HG03457 (cell line): ENCODE data around the gene LYL1.
A peak's percentile ranks its signal among the peaks of the same experiment; 100 is the strongest.

Experiments
- ATAC-seq: cut with Tn5 transposase; IDR thresholded peaks from one replicate; pipeline ENCODE4 v1.9.1; 2021; ENCODE audit warnings: moderate number of reproducible peaks; ENCODE audit not compliant: unreplicated experiment

Gene LYL1

GRCh38 chr19:13130886-13131490, 28.3 kb upstream of the LYL1 start:
- no peak for ATAC-seq

DNA sequence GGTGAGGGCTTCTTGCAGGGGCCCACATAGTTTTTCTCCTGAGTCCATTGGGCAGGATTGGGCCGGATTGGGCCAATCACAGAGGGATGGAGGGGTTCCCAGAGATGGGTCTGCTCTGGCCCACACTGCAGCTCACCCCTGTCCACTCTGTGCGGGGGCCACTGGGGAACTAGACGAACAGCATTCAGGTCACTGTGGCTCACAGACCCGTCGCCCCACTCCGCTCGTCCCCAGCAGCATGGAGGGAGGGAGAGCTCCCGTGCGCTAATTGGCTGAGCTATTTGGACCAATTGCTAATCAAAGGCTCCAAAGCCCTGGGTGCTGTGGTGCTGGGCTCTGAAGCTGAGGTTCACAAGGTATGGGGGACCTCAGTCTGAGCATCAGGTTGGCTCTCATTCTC, 26.7 kb upstream of the LYL1 start:
- ATAC-seq: no peak

- no peak for ATAC-seq
Observed at GRCh38 chr19:13128583-13128982, 25.9 kb upstream of the LYL1 start.

DNA sequence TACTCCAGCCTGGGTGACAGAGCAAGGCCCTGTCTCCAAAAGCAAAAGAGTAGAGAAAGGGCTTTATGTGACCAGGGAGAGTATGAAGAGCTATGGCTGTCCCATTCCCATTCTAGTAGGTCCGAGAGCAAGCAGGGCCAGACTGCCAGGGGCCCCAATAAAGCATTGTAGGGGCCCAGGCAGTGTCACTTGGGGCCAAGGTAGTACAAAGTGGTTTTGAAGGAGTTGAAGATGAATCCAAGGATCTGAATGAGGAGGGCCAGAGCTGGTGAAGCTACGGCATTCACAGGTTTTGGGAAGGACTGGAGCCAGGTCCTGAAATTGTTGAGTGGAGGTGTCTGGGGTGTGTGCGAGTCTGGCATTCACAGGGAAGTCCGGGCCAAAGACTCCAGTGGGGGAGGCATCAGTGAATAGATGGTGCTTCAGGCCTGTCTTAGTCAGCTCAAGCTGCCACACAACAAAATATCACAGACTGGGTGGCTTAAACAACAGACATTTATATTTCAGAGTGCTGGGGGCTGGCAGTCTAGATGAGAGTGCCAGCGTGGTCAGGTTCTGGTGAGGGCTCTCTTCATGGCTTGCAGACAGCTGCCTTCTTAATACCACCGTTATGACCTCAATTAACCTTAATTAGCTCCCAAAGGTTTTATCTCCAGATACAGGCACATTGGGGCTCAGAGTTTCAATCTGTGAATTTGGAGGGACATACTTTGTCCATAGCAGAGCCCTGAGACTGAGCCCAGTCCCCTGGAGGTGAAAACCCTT, 25.3 kb upstream of the LYL1 start:
- ATAC-seq: no peak

- ATAC-seq: no peak
Observed at GRCh38 chr19:13127051-13127450, 24.4 kb upstream of the LYL1 start.

- no peak for ATAC-seq
Observed at GRCh38 chr19:13122980-13123957, 20.6 kb upstream of the LYL1 start.

- ATAC-seq: no peak
Observed at GRCh38 chr19:13122275-13122878, 19.7 kb upstream of the LYL1 start.

DNA sequence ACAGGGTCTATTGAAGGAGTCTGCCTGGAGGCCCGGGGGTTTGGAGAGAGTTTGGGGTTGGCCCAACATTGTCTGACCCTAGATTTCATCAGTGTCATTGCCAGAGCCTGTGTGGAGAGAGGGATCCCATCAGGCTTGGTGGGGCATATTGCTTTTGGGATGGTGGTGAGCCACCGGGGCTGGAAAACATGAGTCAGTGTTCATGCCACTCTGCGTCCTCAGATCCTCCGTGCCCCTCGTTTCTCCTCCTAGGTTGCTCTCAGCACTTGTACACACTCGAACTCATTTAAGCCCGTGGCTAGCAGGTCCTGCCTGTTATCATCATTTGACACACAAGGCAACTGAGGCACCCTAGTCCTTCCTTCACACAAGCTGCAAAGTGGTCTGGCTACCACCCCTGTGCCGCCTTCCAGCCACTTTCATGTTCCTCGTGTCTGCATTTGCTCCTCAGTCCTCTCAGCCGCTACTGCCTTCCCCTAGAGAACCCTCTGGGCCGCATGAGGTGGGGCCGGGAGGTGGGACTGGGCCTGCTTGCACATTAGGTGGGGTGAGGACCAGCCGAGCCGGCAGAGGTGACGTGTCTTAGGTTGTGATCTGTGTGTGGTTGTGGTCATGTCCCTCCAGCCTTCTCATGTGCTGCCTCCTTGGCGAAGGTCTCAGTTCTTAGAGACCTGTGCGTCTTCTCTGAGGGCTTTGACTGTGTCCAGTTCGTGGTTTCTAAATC, 19.1 kb upstream of the LYL1 start:
- no peak for ATAC-seq

DNA sequence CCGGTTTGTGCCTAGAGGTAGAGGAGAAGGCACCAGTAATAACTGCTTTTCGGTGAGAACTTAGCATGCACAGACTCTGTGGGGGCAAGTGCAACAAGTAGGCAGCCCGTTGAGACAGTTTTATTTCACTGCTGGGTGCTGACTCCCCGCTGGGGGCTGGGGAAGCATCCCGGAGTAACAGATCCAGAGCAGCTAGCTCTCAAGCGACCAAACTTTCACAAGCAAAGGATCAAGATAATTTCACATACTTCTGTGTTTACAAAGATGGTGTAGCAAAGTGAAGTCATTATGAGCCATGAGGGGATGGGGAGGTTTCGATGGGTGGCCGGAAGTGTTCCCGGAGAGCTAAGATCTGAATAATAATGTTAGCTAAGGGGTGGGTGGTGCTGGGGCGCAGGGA, 18.2 kb upstream of the LYL1 start:
- ATAC-seq: no peak

- ATAC-seq: no peak
Observed at GRCh38 chr19:13120031-13120430, 17.4 kb upstream of the LYL1 start.

DNA sequence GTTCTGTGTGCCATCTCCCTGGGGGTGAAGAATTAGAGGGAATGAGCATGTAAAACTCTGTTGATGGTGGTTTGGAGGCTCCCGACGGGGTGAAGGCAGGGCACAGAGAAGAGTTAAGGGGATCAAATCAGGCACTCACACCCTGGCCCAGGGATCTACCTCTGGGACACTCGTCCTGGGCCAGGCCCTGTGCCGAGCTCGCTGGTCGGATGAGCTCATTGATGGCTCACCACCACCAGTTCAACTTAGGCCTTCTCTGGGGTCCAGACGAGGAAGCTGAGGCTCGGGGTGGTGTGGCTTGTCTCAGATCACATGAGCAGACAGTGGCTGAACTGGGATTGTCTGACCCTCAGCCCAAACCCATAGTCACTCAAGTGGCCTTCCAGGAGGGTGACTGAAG, 17.0 kb upstream of the LYL1 start:
- no peak for ATAC-seq

- peak; percentile 2 for ATAC-seq
Observed at GRCh38 chr19:13118424-13119193, 16.0 kb upstream of the LYL1 start.

DNA sequence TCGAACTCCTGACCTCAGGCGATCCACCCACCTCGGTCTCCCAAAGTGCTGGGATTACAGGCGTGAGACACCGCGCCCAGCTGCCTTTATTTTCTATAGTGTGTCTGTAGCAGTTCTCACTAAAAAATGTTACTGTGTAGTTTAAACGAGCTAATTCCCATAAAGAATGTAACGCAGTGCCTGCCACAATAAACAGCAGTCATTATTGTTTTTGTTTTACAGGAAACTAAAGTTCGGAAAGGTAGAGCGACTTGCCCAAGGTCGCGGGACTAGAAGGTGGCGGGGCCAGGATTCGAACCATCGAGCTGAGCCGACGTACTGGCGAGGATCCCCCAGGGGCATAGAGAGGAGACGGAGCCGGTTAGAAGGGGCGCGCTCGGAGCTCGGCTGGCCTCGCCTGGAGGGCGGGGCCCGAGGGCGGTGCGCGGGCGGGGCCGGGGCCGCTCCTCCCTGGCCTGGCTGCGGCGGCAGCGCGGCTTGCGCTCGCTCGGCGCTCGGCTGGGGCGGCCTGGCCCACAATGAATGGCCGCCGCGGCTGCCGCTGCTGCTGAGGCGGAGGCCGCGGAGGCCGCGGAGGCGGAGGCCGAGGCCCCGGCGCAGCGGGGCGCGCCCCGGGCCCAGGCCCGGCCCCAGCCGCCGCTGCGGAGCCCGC, 15.2 kb upstream of the LYL1 start, which contains the start of gene NACC1:
Gene NACC1, plus strand, starts transcription at position 493 of the 652 bp plus-strand sequence. CDS start 16,944 bp downstream, outside the sequence.
- ATAC-seq: peak; percentile 40

DNA sequence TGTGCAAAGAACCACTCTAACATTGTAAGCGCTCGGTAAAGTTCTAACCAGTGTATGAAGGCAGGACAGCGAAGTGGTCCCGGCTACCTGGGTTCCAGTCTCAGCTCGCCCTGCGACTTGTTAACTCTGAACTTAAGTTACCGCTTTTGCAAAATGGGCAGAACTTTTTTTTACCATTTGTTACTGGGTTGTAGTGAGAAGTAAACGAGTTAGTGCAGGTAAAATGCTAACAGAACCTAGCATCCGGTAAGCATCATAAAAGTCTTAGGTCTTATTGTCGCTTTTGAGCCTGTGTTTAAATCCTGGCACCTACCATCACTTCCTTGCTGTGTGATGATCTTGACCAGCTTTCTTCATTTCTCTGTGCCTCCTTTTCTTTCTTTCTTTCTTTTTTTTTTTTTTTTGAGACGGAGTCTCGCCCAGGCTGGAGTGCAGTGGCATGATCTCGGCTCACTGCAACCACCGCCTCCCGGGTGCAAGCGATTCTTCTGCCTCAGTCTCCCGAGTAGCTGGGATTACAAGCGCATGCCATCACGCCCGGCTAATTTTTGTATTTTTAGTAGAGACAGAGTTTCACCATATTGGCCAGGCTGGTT, 14.6 kb upstream of the LYL1 start:
- no peak for ATAC-seq

GRCh38 chr19:13116282-13117175, 13.9 kb upstream of the LYL1 start, which contains the start of gene TRMT1:
TRMT1 (minus strand) TSS chr19:13116740; CDS start chr19:13116399, 341 bp downstream.
- ATAC-seq: peak; percentile 41

DNA sequence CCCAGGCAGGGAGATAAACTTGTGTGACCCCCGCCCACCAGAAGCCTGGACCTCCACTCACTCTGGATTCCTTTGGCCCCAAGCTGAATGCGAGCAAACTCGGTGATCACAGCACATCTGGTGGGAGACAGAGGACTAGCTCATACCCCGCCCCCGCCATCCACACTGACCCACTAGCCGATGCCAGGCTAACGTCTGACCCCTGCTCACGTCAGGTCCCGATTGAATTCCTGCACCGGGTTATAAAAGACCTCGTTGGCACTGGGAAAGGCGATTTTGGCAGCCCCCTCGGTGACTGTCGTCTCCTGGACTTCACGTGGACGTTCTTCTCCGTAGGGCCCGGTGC, 13.3 kb upstream of the LYL1 start:
- no peak for ATAC-seq

GRCh38 chr19:13112555-13112954, 9.9 kb upstream of the LYL1 start:
- no peak for ATAC-seq
